Smooth muscle cell (in vitro differentiated cells): Measurements from ENCODE around the gene OLIG1. TPM values are rescaled to one million over a fixed set of nuclear protein-coding genes. Genes with fewer than 3 reads are reported as not detected.

Experiments used
- DNase-seq: peaks from one replicate; lab custom pipeline; 2025; ENCODE audit not compliant: unreplicated experiment; lab: John Stamatoyannopoulos, UW
- H2AFZ ChIP-seq: fragments of 200-600 bp; sonication (generic); 2 replicates; pipeline ENCODE4 v1.6.0; 2016; ENCODE audit warnings: antibody characterized with exemption, low read depth, mild to moderate bottlenecking
- H3F3A ChIP-seq: fragments of 200-600 bp; sonication (generic); 2 replicates; pipeline ENCODE4 v1.6.0; 2017; ENCODE audit warnings: antibody characterized with exemption, low read depth
- H3K27ac ChIP-seq: fragments of 200-600 bp; sonication (generic); 2 replicates; pipeline ENCODE4 v1.5.1; 2016; ENCODE audit warnings: low read depth, mild to moderate bottlenecking
- H3K27me3 ChIP-seq: fragments of 200-600 bp; sonication (generic); 2 replicates; pipeline ENCODE4 v1.6.1; 2016; ENCODE audit warnings: low read depth, mild to moderate bottlenecking
- H3K36me3 ChIP-seq: fragments of 200-600 bp; sonication (generic); 2 replicates; pipeline ENCODE4 v1.5.1; 2016; ENCODE audit warnings: low read depth
- H3K4me1 ChIP-seq: fragments of 200-600 bp; sonication (generic); 2 replicates; pipeline ENCODE4 v1.5.1; 2016; ENCODE audit warnings: low read depth
- H3K4me2 ChIP-seq: fragments of 200-600 bp; sonication (generic); 2 replicates; pipeline ENCODE4 v1.6.0; 2016; ENCODE audit warnings: mild to moderate bottlenecking
- H3K4me3 ChIP-seq: fragments of 200-600 bp; sonication (generic); 2 replicates; pipeline ENCODE4 v1.5.1; 2016; ENCODE audit warnings: mild to moderate bottlenecking
- H3K79me2 ChIP-seq: fragments of 200-600 bp; sonication (generic); 2 replicates; pipeline ENCODE4 v1.6.0; 2016; ENCODE audit warnings: low read depth, mild to moderate bottlenecking
- H3K9ac ChIP-seq: fragments of 200-600 bp; sonication (generic); 2 replicates; pipeline ENCODE4 v1.6.0; 2016; ENCODE audit warnings: low read depth
- H3K9me3 ChIP-seq: fragments of 200-600 bp; sonication (generic); replicated peaks from 2 replicates; pipeline ENCODE4 v1.5.1; 2016; ENCODE audit warnings: low read depth
- H4K20me1 ChIP-seq: fragments of 200-600 bp; sonication (generic); 2 replicates; pipeline ENCODE4 v1.6.0; 2016; ENCODE audit warnings: low read depth
- WGBS: methylation state at CpG from one replicate; pipeline ENCODE4 v1.1.7; 2016; ENCODE audit warnings: low lambda C conversion rate; 5-methylcytosine and 5-hydroxymethylcytosine counted together
- polyA plus RNA-seq: library from polyadenylated mRNA; unstranded; fragments of >200 nt; fragmentation: Nextera tagmentation; extraction: Ambion mirVana; gene quantifications from 2 replicates; pipeline ENCODE4 v1.2.1, GENCODE V29; 2016
- total RNA-seq: library from RNA; depleted of rRNA; stranded (reverse); fragments of >200 nt; gene quantifications from 2 replicates; pipeline ENCODE4 v1.2.3, GENCODE V29; 2014
- TF ChIP-seq, protein P1 (sequence below): fragments of 200-600 bp; sonication (generic); IDR thresholded peaks from 2 replicates; pipeline ENCODE4 v1.5.1; 2017; ENCODE audit warnings: borderline replicate concordance, mild to moderate bottlenecking, antibody characterized with exemption; ENCODE audit not compliant: insufficient read depth, poor library complexity, severe bottlenecking

OLIG1 gene, protein sequence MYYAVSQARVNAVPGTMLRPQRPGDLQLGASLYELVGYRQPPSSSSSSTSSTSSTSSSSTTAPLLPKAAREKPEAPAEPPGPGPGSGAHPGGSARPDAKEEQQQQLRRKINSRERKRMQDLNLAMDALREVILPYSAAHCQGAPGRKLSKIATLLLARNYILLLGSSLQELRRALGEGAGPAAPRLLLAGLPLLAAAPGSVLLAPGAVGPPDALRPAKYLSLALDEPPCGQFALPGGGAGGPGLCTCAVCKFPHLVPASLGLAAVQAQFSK
- total RNA-seq = not detected in 2 replicates
- polyA plus RNA-seq = not detected in 2 replicates

DNA sequence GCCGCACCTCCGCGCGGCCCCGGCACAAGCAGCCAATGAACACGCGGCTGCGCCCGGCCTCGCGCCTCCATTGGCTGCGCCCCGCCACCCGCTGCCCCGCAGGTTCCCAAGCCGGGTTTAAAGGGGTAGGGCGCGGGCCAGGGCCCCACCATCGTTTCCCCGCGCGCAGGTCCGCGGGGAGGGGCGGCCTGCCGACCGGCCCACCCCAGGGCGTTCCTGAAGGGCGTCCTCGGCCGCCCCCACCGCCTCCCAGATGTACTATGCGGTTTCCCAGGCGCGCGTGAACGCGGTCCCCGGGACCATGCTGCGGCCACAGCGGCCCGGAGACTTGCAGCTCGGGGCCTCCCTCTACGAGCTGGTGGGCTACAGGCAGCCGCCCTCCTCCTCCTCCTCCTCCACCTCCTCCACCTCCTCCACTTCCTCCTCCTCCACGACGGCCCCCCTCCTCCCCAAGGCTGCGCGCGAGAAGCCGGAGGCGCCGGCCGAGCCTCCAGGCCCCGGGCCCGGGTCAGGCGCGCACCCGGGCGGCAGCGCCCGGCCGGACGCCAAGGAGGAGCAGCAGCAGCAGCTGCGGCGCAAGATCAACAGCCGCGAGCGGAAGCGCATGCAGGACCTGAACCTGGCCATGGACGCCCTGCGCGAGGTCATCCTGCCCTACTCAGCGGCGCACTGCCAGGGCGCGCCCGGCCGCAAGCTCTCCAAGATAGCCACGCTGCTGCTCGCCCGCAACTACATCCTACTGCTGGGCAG is at the start of gene OLIG1:
Gene OLIG1, plus strand, starts transcription at position 148 of the 750 bp plus-strand sequence. Its CDS starts 106 bp downstream, at position 254.
- WGBS = under 1% methylated on average over 58 of the region's 82 CpGs
- H3F3A ChIP-seq = peaks cover 9% of the 10 kb centered on the region
- no peaks in the 10 kb centered on the region for H3K9me3 ChIP-seq
- DNase-seq = no peak
- peak within 1 kb of the TSS; percentile 37 for H3K4me3 ChIP-seq
- no peak within 1 kb of the TSS for H2AFZ ChIP-seq
- H4K20me1 ChIP-seq = no peaks in the 10 kb centered on the region
- H3K9ac ChIP-seq = no peak within 1 kb of the TSS
- H3K79me2 ChIP-seq = no peaks in the 10 kb centered on the region
- peaks cover 94% of the 10 kb centered on the region for H3K27me3 ChIP-seq
- H3K4me1 ChIP-seq = peaks cover 21% of the 10 kb centered on the region
- H3K27ac ChIP-seq = no peak within 1 kb of the TSS
- TF ChIP-seq, protein P1, sequence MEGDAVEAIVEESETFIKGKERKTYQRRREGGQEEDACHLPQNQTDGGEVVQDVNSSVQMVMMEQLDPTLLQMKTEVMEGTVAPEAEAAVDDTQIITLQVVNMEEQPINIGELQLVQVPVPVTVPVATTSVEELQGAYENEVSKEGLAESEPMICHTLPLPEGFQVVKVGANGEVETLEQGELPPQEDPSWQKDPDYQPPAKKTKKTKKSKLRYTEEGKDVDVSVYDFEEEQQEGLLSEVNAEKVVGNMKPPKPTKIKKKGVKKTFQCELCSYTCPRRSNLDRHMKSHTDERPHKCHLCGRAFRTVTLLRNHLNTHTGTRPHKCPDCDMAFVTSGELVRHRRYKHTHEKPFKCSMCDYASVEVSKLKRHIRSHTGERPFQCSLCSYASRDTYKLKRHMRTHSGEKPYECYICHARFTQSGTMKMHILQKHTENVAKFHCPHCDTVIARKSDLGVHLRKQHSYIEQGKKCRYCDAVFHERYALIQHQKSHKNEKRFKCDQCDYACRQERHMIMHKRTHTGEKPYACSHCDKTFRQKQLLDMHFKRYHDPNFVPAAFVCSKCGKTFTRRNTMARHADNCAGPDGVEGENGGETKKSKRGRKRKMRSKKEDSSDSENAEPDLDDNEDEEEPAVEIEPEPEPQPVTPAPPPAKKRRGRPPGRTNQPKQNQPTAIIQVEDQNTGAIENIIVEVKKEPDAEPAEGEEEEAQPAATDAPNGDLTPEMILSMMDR = no peak
- H3K4me2 ChIP-seq = peak within 1 kb of the TSS; percentile 84
- H3K36me3 ChIP-seq = no peaks in the 10 kb centered on the region

DNA sequence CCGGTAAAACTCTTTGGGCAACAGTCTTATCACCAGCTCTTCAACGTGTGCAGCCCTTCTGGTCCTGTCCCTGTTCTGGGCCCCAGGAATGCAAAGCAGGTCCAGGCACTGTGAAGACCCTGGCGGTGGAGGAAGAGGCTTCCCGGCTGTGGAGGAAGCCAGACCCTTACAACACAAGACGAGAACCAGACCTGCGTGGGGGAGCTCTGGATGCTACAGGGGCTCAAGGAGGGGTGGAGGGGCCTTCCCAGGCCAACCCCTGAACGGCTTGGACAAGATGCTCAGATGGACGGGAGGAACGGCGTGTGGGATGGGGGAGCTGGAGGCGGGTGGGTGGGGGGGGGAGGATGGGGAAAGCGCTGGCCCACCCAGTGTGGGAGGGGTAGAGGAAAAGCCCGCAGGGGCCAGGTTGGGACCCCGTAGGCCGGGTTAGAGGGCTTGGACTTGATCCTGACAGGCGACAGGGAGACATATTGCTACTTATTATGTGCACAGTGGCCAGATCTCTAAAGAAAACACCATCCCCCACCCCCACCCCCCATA is 49.3 kb upstream of the OLIG1 start:
- 20% methylated on average over 6 of the region's 16 CpGs for WGBS
- Histone ChIP-seq H3K4me1 (peaks cover 27% of the 10 kb centered on the region), H4K20me1 (no peaks in the 10 kb centered on the region), H2AFZ (no peak overlapping the region), H3K79me2 (no peaks in the 10 kb centered on the region), H3F3A (no peaks in the 10 kb centered on the region), H3K4me2 (no peak overlapping the region), H3K4me3 (no peak overlapping the region), H3K36me3 (no peaks in the 10 kb centered on the region), H3K27ac (no peak overlapping the region), H3K27me3 (peaks cover 100% of the 10 kb centered on the region), H3K9ac (no peak overlapping the region), H3K9me3 (no peaks in the 10 kb centered on the region)
- no peak for DNase-seq
- TF ChIP-seq, protein P1 = no peak

DNA sequence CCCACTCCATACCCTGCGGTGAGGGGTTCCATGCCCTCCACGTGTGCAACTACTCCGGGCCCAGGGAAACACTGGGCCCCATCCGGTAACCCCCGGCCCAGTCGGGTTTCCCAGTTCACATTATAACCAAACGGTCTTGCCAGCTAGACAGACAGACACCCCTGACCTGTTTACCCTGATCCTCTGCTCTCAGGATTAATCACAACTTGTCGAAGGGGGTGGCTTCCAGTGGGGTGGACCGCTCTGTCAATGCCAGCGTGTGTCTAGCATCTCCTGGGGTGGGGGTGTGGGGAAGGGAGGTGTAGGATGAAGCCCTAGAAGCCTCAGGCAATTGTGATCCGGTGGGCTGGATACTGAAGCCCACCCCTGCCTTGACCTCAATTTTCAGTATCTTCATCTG is 48.8 kb upstream of the OLIG1 start:
- Histone ChIP-seq H4K20me1 (no peaks in the 10 kb centered on the region), H3F3A (no peaks in the 10 kb centered on the region), H3K9ac (no peak overlapping the region), H3K27me3 (peaks cover 100% of the 10 kb centered on the region), H3K4me2 (no peak overlapping the region), H3K4me1 (peaks cover 27% of the 10 kb centered on the region), H3K27ac (no peak overlapping the region), H3K4me3 (no peak overlapping the region), H3K9me3 (no peaks in the 10 kb centered on the region), H2AFZ (no peak overlapping the region), H3K79me2 (no peaks in the 10 kb centered on the region), H3K36me3 (no peaks in the 10 kb centered on the region)
- WGBS = 77% methylated on average over 11 of the region's 11 CpGs
- TF ChIP-seq, protein P1 = no peak
- no peak for DNase-seq
